ENCODE measurements around the gene AACS. TPM values are rescaled to one million over a fixed set of nuclear protein-coding genes. Genes with fewer than 3 reads are reported as not detected.

AACS gene
- total RNA-seq, 1 experiment from 2014 or later = 31.3 TPM

DNA sequence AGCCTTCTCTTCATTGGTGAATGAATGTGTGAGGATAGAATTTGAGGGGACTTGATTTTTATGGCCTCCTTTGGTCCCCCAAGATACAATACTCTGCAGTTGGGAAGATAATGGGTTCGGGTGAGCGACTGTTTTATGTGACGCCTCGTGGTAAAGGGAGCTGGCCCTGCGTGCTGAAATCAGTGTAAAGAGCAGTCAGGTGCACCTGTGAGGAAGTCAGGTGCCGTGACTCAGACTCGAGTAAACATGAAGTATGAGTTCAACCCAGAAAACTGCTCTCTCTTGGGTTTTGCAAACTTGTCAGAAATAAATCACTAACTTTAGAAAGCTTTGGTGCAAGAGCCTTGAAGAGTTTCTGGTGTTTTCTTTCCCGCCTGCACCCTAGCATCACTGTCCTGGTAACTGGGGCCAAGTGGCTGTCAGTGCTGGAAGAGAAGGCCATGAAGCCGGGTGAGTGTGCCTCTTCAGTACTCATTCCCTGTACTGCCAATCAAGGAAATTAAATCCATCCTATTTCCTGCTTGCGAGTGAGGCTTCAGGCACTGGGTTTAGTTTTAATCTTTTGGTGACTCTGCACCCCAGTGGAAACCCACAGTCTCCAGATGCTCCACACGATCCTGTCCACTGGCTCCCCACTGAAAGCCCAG is 59.2 kb downstream of the AACS start:
- H3K36me3 ChIP-seq (ENCODE audit: control insufficient read depth, insufficient read depth, low read length) = peaks cover 4% of the 10 kb centered on the region; the same call in 1 of the 2 replicates
- ChIA-PET POLR2A (no interaction called here), CTCF (no interaction called here)
- Mint-ChIP-seq H3K9me3 (ENCODE audit: unreplicated experiment) (no peaks in the 10 kb centered on the region), H3K4me3 (ENCODE audit: unreplicated experiment) (no peak overlapping the region), H3K36me3 (ENCODE audit: insufficient read depth, unreplicated experiment) (peaks cover 40% of the 10 kb centered on the region), H3K27ac (ENCODE audit: unreplicated experiment) (peak overlapping the region; percentile 34), H3K27me3 (ENCODE audit: insufficient read depth, unreplicated experiment) (no peaks in the 10 kb centered on the region), H3K4me1 (ENCODE audit: low read depth, unreplicated experiment) (no peaks in the 10 kb centered on the region)
- no peak overlapping the region for H3K4me3 ChIP-seq (ENCODE audit: low read depth, low read length)
- TF ChIP-seq, protein P1, sequence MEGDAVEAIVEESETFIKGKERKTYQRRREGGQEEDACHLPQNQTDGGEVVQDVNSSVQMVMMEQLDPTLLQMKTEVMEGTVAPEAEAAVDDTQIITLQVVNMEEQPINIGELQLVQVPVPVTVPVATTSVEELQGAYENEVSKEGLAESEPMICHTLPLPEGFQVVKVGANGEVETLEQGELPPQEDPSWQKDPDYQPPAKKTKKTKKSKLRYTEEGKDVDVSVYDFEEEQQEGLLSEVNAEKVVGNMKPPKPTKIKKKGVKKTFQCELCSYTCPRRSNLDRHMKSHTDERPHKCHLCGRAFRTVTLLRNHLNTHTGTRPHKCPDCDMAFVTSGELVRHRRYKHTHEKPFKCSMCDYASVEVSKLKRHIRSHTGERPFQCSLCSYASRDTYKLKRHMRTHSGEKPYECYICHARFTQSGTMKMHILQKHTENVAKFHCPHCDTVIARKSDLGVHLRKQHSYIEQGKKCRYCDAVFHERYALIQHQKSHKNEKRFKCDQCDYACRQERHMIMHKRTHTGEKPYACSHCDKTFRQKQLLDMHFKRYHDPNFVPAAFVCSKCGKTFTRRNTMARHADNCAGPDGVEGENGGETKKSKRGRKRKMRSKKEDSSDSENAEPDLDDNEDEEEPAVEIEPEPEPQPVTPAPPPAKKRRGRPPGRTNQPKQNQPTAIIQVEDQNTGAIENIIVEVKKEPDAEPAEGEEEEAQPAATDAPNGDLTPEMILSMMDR (IDR thresholded peaks at IDR 0.05; ENCODE audit: insufficient read depth in 1 of 2, low read depth in 1 of 2, low read length in 1 of 2, severe bottlenecking in 1 of 2, unreplicated experiment in 1 of 2) = no peak
- DNase-seq = no peak
- no peaks in the 10 kb centered on the region for H3K27me3 ChIP-seq (replicated peaks; ENCODE audit: control insufficient read depth, insufficient read depth, low read length)
- no peaks in the 10 kb centered on the region for H3K9me3 ChIP-seq
- intact Hi-C loops (cut with micrococcal nuclease; ENCODE audit: unreplicated experiment) = no loop called here
- no peaks in the 10 kb centered on the region for H3K4me1 ChIP-seq
- BruUV-seq (replicated peaks) = no TSS peak

DNA sequence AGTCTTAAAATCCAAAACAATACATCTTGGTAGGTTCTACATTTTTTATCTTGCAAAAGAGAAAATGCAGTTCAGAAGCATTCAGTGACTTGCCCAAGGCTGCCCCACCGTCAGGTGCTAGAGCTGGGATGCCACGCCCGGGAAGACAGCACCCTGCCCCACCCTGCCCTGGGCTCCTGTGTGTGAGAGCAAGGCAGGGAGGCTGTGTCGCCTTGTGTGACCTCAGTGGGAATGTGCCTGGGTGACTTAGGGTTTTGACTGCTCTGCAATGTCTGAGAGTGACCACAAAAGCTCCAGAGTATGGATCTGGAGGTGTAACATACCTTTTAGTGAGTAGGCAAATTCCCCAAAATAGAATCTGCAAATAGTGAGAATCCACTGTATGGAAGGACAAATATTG is 60.0 kb downstream of the AACS start:
- H3K36me3 ChIP-seq (ENCODE audit: control insufficient read depth, insufficient read depth, low read length) = peaks cover 4% of the 10 kb centered on the region; the same call in 1 of the 2 replicates
- H3K36me3 Mint-ChIP-seq (ENCODE audit: insufficient read depth, unreplicated experiment) = peaks cover 39% of the 10 kb centered on the region
- no peaks in the 10 kb centered on the region for H3K4me1 Mint-ChIP-seq (ENCODE audit: low read depth, unreplicated experiment)

DNA sequence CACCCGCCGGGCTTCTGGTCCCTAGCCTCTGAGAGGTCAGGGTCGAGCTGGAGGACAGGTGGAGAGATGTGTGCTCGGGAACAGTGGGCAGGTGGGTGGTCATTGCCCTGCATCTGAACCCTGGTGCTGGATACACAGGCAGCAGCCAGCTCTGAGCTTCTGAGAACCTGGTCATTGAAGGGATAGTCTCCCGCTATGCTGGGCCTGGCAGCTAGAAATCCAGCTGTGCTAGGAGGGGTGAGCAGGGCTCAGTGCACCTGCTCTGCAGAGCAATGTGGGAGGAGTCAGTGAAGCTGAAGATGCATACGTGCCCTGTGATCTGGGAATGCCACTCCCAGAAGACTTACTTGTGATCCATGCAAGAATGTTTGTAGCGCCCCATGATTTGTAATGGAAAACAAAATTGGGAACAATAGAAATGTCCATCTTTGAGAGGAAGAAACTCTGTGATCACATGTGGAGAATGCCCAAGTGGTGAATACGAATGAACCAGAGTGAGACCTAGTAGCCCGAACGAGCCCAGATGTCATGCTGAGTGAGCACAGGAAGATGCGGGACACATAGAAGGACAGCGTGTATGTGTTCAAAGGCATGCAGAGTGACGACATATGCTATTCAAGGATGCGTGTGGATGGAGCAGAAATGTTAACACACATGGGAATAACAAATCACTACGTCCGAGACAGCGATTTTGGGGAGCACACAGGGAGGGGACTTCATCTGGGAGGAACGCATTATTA is 63.4 kb downstream of the AACS start:
- no peaks in the 10 kb centered on the region for H3K27me3 ChIP-seq (replicated peaks; ENCODE audit: control insufficient read depth, insufficient read depth, low read length)
- no peaks in the 10 kb centered on the region for H3K4me1 ChIP-seq
- no peak for DNase-seq
- no TSS peak for BruUV-seq (replicated peaks)
- Mint-ChIP-seq H3K9me3 (ENCODE audit: unreplicated experiment) (no peaks in the 10 kb centered on the region), H3K4me1 (ENCODE audit: low read depth, unreplicated experiment) (no peaks in the 10 kb centered on the region), H3K27me3 (ENCODE audit: insufficient read depth, unreplicated experiment) (no peaks in the 10 kb centered on the region), H3K4me3 (ENCODE audit: unreplicated experiment) (no peak overlapping the region), H3K36me3 (ENCODE audit: insufficient read depth, unreplicated experiment) (peaks cover 34% of the 10 kb centered on the region), H3K27ac (ENCODE audit: unreplicated experiment) (no peak overlapping the region)
- H3K9me3 ChIP-seq = no peaks in the 10 kb centered on the region
- ChIA-PET CTCF (no interaction called here), POLR2A (no interaction called here)
- H3K36me3 ChIP-seq (ENCODE audit: control insufficient read depth, insufficient read depth, low read length) = peaks cover 2% of the 10 kb centered on the region; the same call in 1 of the 2 replicates
- TF ChIP-seq, protein P1 (IDR thresholded peaks at IDR 0.05; ENCODE audit: insufficient read depth in 1 of 2, low read depth in 1 of 2, low read length in 1 of 2, severe bottlenecking in 1 of 2, unreplicated experiment in 1 of 2) = no peak
- H3K4me3 ChIP-seq (ENCODE audit: low read depth, low read length) = no peak overlapping the region
- intact Hi-C loops (cut with micrococcal nuclease; ENCODE audit: unreplicated experiment) = no loop called here

More for the DNA sequence above, 60.0 kb downstream of the AACS start:
- CTCF ChIA-PET = no interaction called here
- intact Hi-C loops (cut with micrococcal nuclease; ENCODE audit: unreplicated experiment) = no loop called here
- Mint-ChIP-seq H3K4me3 (ENCODE audit: unreplicated experiment) (no peak overlapping the region), H3K27ac (ENCODE audit: unreplicated experiment) (no peak overlapping the region), H3K27me3 (ENCODE audit: insufficient read depth, unreplicated experiment) (no peaks in the 10 kb centered on the region), H3K9me3 (ENCODE audit: unreplicated experiment) (no peaks in the 10 kb centered on the region)
- no TSS peak for BruUV-seq (replicated peaks)
- POLR2A ChIA-PET = no interaction called here
- peak in 1 of 2 experiments; percentile 46 for DNase-seq
- TF ChIP-seq, protein P1 (IDR thresholded peaks at IDR 0.05; ENCODE audit: insufficient read depth in 1 of 2, low read depth in 1 of 2, low read length in 1 of 2, severe bottlenecking in 1 of 2, unreplicated experiment in 1 of 2) = no peak
- Histone ChIP-seq H3K4me3 (ENCODE audit: low read depth, low read length) (no peak overlapping the region), H3K4me1 (no peaks in the 10 kb centered on the region), H3K9me3 (no peaks in the 10 kb centered on the region), H3K27me3 (replicated peaks; ENCODE audit: control insufficient read depth, insufficient read depth, low read length) (no peaks in the 10 kb centered on the region)
